Mesenchymal stem cell (in vitro differentiated cells and primary cell): Measurements from ENCODE around the gene RASA3.

Source experiments
- DNase-seq: peaks from one replicate; pipeline ENCODE4 v3.0.0-alpha.2; 2013
- H2AFZ ChIP-seq: one replicate; pipeline ENCODE4 v1.6.1; 2013; ENCODE audit warnings: low read depth, mild to moderate bottlenecking, control low read depth, inconsistent platforms, low read length, moderate library complexity
- H2AK5ac ChIP-seq: 2 replicates; pipeline ENCODE4 v1.6.1; 2013; ENCODE audit warnings: low read length, moderate library complexity, mild to moderate bottlenecking, inconsistent platforms; ENCODE audit not compliant: severe bottlenecking
- H2BK120ac ChIP-seq: one replicate; pipeline ENCODE4 v1.6.1; 2013; ENCODE audit warnings: low read depth, mild to moderate bottlenecking, inconsistent platforms, low read length, moderate library complexity
- H2BK12ac ChIP-seq, 2 experiments: one replicate each; pipeline ENCODE4 v1.6.1; 2013; ENCODE audit warnings: inconsistent platforms in 2 of 2, low read length in 2 of 2, mild to moderate bottlenecking in 2 of 2, moderate library complexity in 2 of 2, control low read depth in 1 of 2
- H2BK15ac ChIP-seq: one replicate; pipeline ENCODE4 v1.6.1; 2013; ENCODE audit warnings: mild to moderate bottlenecking, low read depth, inconsistent platforms; ENCODE audit not compliant: poor library complexity, severe bottlenecking
- H2BK5ac ChIP-seq: 2 replicates; pipeline ENCODE4 v1.6.1; 2013; ENCODE audit warnings: low read depth, mild to moderate bottlenecking, low read length, control low read depth, inconsistent platforms; ENCODE audit not compliant: poor library complexity, severe bottlenecking
- H3K14ac ChIP-seq, 2 experiments: one replicate each; pipeline ENCODE4 v1.6.1; 2013; ENCODE audit warnings: inconsistent platforms in 2 of 2, low read length in 2 of 2, control low read depth in 1 of 2, mild to moderate bottlenecking in 1 of 2, moderate library complexity in 1 of 2
- H3K18ac ChIP-seq, 2 experiments: one replicate each; pipeline ENCODE4 v1.6.1; 2013; ENCODE audit warnings: inconsistent platforms in 2 of 2, low read length in 2 of 2, control low read depth in 1 of 2, low read depth in 1 of 2, mild to moderate bottlenecking in 1 of 2
- H3K23ac ChIP-seq, 2 experiments: one replicate each; pipeline ENCODE4 v1.6.1; 2013; ENCODE audit warnings: inconsistent platforms in 2 of 2, low read length in 2 of 2, mild to moderate bottlenecking in 2 of 2, moderate library complexity in 2 of 2, control low read depth in 1 of 2
- H3K27ac ChIP-seq: 2 replicates; pipeline ENCODE4 v1.5.1; 2013; ENCODE audit warnings: mild to moderate bottlenecking, moderate library complexity, low read length, control low read depth, inconsistent platforms; ENCODE audit not compliant: poor library complexity, severe bottlenecking
- H3K27me3 ChIP-seq, 2 experiments: 2 replicates each; pipeline versions ENCODE4 v1.6.1 to v1.7.0; 2013; ENCODE audit warnings: low read length in 2 of 2, mild to moderate bottlenecking in 2 of 2, moderate library complexity in 2 of 2, control low read depth in 1 of 2, inconsistent platforms in 1 of 2; ENCODE audit not compliant: control insufficient read depth in 1 of 2, insufficient read depth in 1 of 2
- H3K36me3 ChIP-seq, 2 experiments: 2 replicates each; pipeline versions ENCODE4 v1.6.1 to v1.7.0; 2013; ENCODE audit warnings: low read length in 2 of 2, control low read depth in 1 of 2, inconsistent platforms in 1 of 2, low read depth in 1 of 2, mild to moderate bottlenecking in 1 of 2; ENCODE audit not compliant: insufficient read depth in 2 of 2, control insufficient read depth in 1 of 2
- H3K4ac ChIP-seq, 2 experiments: one replicate each; pipeline ENCODE4 v1.6.1; 2013; ENCODE audit warnings: inconsistent platforms in 2 of 2, low read length in 2 of 2, mild to moderate bottlenecking in 2 of 2, moderate library complexity in 2 of 2, control low read depth in 1 of 2, low read depth in 1 of 2
- H3K4me1 ChIP-seq: 2 replicates; pipeline ENCODE4 v1.6.1; 2013; ENCODE audit warnings: low read depth, low read length, control low read depth; ENCODE audit not compliant: control insufficient read depth, insufficient read depth
- H3K4me2 ChIP-seq: 2 replicates; pipeline ENCODE4 v1.6.1; 2013; ENCODE audit warnings: low read length, mild to moderate bottlenecking, inconsistent platforms; ENCODE audit not compliant: poor library complexity, severe bottlenecking
- H3K4me3 ChIP-seq, 2 experiments: 2 replicates each; pipeline versions ENCODE4 v1.5.1 to v1.7.0; 2013; ENCODE audit warnings: low read length in 2 of 2, mild to moderate bottlenecking in 2 of 2, control low read depth in 1 of 2, low read depth in 1 of 2; ENCODE audit not compliant: insufficient read depth in 1 of 2
- H3K79me1 ChIP-seq: replicated peaks from 2 replicates; pipeline ENCODE4 v1.6.1; 2013; ENCODE audit warnings: mild to moderate bottlenecking, control low read depth, low read length, inconsistent platforms; ENCODE audit not compliant: poor library complexity, severe bottlenecking
- H3K9ac ChIP-seq: 2 replicates; pipeline ENCODE4 v1.7.0; 2013; ENCODE audit warnings: mild to moderate bottlenecking, low read length, moderate library complexity
- H3K9me3 ChIP-seq: 2 replicates; pipeline ENCODE4 v1.7.0; 2013; ENCODE audit warnings: mild to moderate bottlenecking, low read length; ENCODE audit not compliant: control insufficient read depth
- H4K8ac ChIP-seq: one replicate; pipeline ENCODE4 v1.6.1; 2013; ENCODE audit warnings: inconsistent platforms, mild to moderate bottlenecking, low read length, moderate library complexity
- H4K91ac ChIP-seq: one replicate; pipeline ENCODE4 v1.6.1; 2013; ENCODE audit warnings: mild to moderate bottlenecking, low read length, inconsistent platforms
- WGBS: methylation state at CpG from one replicate; pipeline ENCODE4 v1.1.7; 2013; ENCODE audit warnings: mixed read lengths; 5-methylcytosine and 5-hydroxymethylcytosine counted together

The RASA3 gene

GRCh38 chr13:114015969-114016295 is 116.5 kb downstream of the RASA3 start:
- Histone ChIP-seq H3K9ac (peak overlapping the region; percentile 72), H3K9me3 (no peaks in the 10 kb centered on the region), H2AK5ac (no peak overlapping the region), H2BK15ac (no peak overlapping the region), H2BK120ac (no peak overlapping the region), H3K79me1 (peaks cover 51% of the 10 kb centered on the region), H4K8ac (no peak overlapping the region), H3K36me3 (peaks cover 91 to 93% of the 10 kb centered on the region in 2 experiments), H3K14ac (no peak overlapping the region), H2BK5ac (no peak overlapping the region), H2AFZ (no peak overlapping the region), H3K18ac (no peak overlapping the region), H3K4me1 (peaks cover 9% of the 10 kb centered on the region), H4K91ac (no peak overlapping the region), H3K27ac (no peak overlapping the region), H2BK12ac (no peak overlapping the region), H3K4me3 (no peak overlapping the region), H3K23ac (no peak overlapping the region), H3K4ac (no peak overlapping the region), H3K4me2 (no peak overlapping the region), H3K27me3 (no peaks in the 10 kb centered on the region)
- no peak for DNase-seq
- WGBS, result 92% methylated on average over 11 of the region's 11 CpGs

- Histone ChIP-seq H3K4me3 (no peak overlapping the region), H2BK12ac (no peak overlapping the region), H2BK120ac (no peak overlapping the region), H3K4me2 (no peak overlapping the region), H3K9ac (peak overlapping the region; percentile 72), H3K4me1 (peaks cover 9% of the 10 kb centered on the region), H2AFZ (no peak overlapping the region), H3K4ac (no peak overlapping the region), H3K23ac (no peak overlapping the region), H2BK5ac (no peak overlapping the region), H3K36me3 (peaks cover 89 to 91% of the 10 kb centered on the region in 2 experiments), H2AK5ac (no peak overlapping the region), H4K91ac (peak overlapping the region; percentile 43), H3K27me3 (no peaks in the 10 kb centered on the region), H3K27ac (no peak overlapping the region), H3K79me1 (peaks cover 51% of the 10 kb centered on the region), H3K9me3 (no peaks in the 10 kb centered on the region), H3K14ac (no peak overlapping the region), H2BK15ac (no peak overlapping the region), H3K18ac (no peak overlapping the region), H4K8ac (peak overlapping the region; percentile 35)
- no peak for DNase-seq
- 96% methylated on average over 40 of the region's 40 CpGs for WGBS
Measured at GRCh38 chr13:114015111-114015968, 117.1 kb downstream of the RASA3 start.

- Histone ChIP-seq H3K23ac (no peak overlapping the region), H2BK15ac (no peak overlapping the region), H3K9ac (peak overlapping the region; percentile 72), H4K91ac (no peak overlapping the region), H3K4me2 (no peak overlapping the region), H2BK120ac (no peak overlapping the region), H4K8ac (peak overlapping the region; percentile 66), H2BK5ac (no peak overlapping the region), H2BK12ac (no peak overlapping the region), H3K14ac (no peak overlapping the region), H2AFZ (no peak overlapping the region), H3K4me3 (no peak overlapping the region), H3K36me3 (peaks cover 93 to 94% of the 10 kb centered on the region in 2 experiments), H3K4ac (no peak overlapping the region), H3K18ac (peak overlapping the region in 1 of 2 experiments; percentile 11), H3K9me3 (no peaks in the 10 kb centered on the region), H3K79me1 (peaks cover 57% of the 10 kb centered on the region), H2AK5ac (no peak overlapping the region), H3K27ac (no peak overlapping the region), H3K27me3 (no peaks in the 10 kb centered on the region), H3K4me1 (peaks cover 6% of the 10 kb centered on the region)
- DNase-seq, result no peak
- WGBS, result 92% methylated on average over 22 of the region's 22 CpGs
Measured at GRCh38 chr13:114013952-114014629, 118.3 kb downstream of the RASA3 start.

GRCh38 chr13:114013336-114013735 is 119.1 kb downstream of the RASA3 start:
- Histone ChIP-seq H3K18ac (no peak overlapping the region), H2AK5ac (no peak overlapping the region), H2BK120ac (no peak overlapping the region), H4K91ac (no peak overlapping the region), H3K4me2 (no peak overlapping the region), H3K27ac (no peak overlapping the region), H3K27me3 (no peaks in the 10 kb centered on the region), H3K4me1 (peaks cover 6% of the 10 kb centered on the region), H2BK15ac (no peak overlapping the region), H4K8ac (no peak overlapping the region), H3K9ac (no peak overlapping the region), H3K36me3 (peaks cover 90 to 92% of the 10 kb centered on the region in 2 experiments), H3K79me1 (peaks cover 54% of the 10 kb centered on the region), H2BK12ac (no peak overlapping the region), H3K14ac (no peak overlapping the region), H2AFZ (no peak overlapping the region), H2BK5ac (no peak overlapping the region), H3K4ac (no peak overlapping the region), H3K9me3 (no peaks in the 10 kb centered on the region), H3K4me3 (no peak overlapping the region), H3K23ac (no peak overlapping the region)
- no peak for DNase-seq
- WGBS, result 83% methylated on average over 4 of the region's 4 CpGs
